PC-3 (cell line): Measurements from ENCODE around the gene TRIOBP.

Source experiments
- CTCF ChIP-seq: fragments of 300-600 bp; sonication (generic); conservative IDR thresholded peaks from 2 replicates; pipeline ENCODE4 v1.5.1; 2017; ENCODE audit warnings: antibody characterized with exemption, low read depth, mild to moderate bottlenecking, low read length
- EZH2 ChIP-seq: fragments of 300-600 bp; sonication (generic); IDR thresholded peaks from one replicate; pipeline ENCODE4 v1.6.1; 2017; ENCODE audit warnings: antibody characterized with exemption, mild to moderate bottlenecking, low read length; ENCODE audit not compliant: unreplicated experiment

- TF ChIP-seq CTCF (no peak), EZH2 (no peak)
Measured at GRCh38 chr22:37655252-37655563, 41.6 kb upstream of the TRIOBP start.
